HG02610 (cell line): Measurements from ENCODE around the gene REV1.
"Not testable (repeated sequence)": the region's sequence is repeated elsewhere in the genome, so short reads cannot be mapped to it uniquely, and the experiment has no call there.

Experiments
- ATAC-seq: cut with Tn5 transposase; IDR thresholded peaks from one replicate; pipeline ENCODE4 v1.9.1; 2021; ENCODE audit warnings: mild to moderate bottlenecking, moderate library complexity; ENCODE audit not compliant: unreplicated experiment

REV1 gene

DNA sequence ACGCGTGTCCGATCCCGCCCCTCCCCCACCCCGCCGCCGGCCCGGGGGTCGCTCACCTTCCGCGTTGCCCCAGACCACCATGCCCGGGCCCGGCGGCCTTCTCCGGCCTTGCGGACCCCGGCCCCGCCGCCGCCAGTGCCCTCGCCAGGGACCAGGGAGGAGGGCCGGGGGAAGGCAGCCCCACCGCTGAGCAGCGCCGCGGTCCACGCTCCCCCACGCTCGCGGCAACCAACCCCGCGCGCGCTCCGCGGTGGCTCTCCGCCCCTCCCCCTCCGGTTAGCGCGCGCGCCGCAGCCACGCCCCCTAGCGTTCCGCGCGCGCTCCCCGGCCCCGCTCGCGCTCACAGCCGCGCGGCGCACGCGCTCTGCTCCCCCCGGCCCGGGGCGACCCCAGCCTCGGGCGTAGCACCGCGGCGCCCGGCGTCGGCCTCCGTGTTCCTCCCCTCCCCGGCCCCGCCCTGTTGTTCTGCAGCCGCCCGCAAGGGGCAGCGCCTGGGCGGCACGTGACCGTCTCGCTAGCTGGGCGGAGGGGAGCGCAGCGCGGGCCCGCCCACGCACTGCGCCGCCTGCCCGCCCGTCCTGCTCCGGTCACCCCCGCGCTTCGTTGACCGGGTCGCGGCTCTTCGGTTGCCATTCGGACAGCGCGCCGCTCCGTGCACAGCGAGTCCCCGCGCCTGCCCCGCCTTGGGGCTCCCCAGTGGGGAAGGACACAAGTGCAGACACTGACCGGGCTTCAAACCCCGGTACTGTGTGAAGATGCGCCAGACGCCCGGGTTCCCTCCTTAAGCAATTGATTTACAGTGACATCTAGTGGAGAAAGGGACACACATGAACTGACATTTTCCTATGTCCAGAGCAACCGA lies at the start of gene REV1:
Gene REV1 (minus strand): TSS at position 257 of the 862 bp plus-strand sequence. CDS start 25,042 bp downstream, outside the sequence.
- peak; percentile 80 for ATAC-seq

DNA sequence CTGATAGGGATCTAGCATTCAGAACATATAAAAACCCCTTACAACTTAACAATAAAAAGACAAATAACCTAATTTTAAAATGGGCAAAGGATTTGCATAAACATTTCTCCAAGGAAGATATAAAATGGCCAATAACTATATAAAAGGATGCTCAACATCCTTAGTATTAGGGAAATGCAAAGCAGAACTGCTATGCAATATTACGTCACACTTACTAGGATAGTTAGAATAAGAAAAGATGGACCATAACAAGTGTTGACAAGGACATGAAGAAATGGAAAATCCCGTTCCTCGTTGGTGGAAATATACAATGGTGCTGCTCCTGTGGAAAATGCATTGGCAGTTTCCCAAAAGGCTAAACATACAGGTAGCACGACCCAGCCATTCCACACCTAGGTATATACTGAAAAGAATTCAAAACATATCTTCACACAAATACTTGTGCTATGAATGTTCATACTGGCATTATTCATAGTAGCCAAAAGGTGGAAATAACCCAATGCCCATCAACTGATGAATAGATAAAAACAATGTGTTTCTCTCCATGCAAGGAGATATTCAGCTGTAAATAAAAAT lies 48.2 kb upstream of the REV1 start:
- no peak for ATAC-seq

- no peak for ATAC-seq
Observed at GRCh38 chr2:99524056-99524455, 34.2 kb upstream of the REV1 start.

DNA sequence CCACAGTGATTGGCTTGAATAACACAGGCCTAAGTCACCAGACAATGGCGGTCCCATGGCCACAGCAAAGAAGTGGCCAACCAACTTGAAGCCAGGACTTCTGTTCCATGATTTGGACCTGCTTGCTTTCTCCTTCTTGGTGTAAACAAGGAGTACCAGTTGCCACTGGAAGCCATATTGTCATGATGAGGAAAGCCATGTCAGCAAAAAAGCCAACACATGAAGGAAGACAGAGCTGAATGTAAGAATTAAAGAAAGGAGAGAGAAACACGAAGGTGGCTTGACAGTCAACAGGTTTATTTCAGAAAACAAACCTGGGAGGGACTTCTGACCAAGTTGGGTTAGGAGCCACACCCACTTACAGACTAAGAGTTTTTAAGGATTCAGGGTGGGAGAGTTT lies 32.3 kb upstream of the REV1 start:
- ATAC-seq: no peak

- ATAC-seq: no peak
Observed at GRCh38 chr2:99520813-99521212, 31.0 kb upstream of the REV1 start.

DNA sequence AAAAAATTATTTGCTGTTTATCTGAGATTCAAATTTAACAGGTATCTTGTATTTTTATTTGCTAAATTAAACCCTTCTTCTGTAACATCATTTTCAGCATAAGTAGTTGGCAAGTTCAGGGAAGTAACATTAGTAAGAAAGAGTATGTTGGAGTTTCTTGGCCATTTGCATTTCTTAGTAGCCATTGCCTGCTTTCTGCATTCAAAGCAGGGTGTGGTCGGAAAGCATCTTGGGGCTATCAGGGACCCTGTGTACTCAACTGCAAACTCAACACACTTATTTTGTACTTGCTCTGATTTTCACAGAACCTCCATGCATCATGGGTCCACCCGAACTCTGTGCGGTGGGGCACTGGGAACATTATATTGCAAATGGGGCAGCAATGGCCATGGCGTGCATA lies 30.4 kb upstream of the REV1 start:
- no peak for ATAC-seq

DNA sequence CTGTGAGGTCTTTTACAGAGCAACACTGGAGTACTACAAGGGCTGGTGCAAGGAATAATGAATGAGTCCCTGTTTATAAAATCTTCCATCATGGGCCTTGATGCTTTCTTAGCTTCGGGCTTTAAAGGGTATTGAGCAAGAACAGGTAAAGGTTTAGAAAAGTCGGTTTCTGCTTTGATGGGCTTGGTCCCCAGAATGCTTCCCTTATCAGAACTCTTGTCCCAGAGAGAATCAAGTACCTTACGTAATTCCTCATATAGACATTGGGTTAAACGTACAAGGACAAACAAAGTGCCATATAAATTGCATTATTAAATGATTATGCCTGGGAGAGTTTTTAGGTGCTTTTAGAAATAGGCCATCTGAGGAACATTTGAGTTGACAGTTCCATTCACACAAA lies 24.5 kb upstream of the REV1 start:
- ATAC-seq: no peak

GRCh38 chr2:99512181-99512591 lies 22.4 kb upstream of the REV1 start:
- ATAC-seq: no peak

- no peak for ATAC-seq
Observed at GRCh38 chr2:99509387-99509786, 19.6 kb upstream of the REV1 start.

- ATAC-seq: no peak
Observed at GRCh38 chr2:99507937-99508818, 18.4 kb upstream of the REV1 start.

- ATAC-seq: no peak
Observed at GRCh38 chr2:99504844-99505584, 15.2 kb upstream of the REV1 start.

DNA sequence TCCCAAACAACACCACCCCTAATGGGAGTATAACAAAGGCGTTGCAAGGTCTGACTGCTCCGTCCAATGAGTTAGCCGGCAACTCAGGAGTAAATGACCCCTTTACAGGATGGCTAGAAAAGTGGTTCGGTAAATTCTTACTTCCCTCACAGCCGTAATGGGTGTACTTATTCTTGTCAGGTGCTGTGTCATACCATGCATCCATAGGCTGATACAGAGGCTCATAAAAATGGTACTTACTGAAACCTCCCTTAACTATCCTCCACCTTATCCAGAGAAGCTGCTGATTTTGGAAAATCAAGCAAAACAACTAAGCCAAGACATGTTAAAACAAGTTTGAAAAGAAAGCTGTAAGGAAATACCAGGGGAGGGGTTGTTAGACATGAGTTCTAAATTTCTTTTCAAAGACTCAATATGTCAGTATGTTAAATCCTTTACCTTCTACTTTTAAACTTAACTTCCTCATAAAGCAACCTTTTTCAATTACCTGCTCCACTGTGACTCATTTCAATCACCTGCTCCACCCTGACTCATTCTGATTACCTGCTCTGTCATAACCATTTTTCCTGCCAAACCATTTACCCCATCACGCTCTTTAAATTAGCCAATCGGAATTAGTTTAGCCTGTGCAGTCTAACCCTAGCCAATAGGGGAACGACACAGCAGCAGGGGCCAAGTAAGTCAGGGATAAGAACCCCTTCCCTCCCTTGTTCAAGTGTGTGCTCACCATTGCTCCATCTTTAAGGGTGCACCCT lies 14.0 kb upstream of the REV1 start:
- ATAC-seq: not testable (repeated sequence)

- ATAC-seq: no peak
Observed at GRCh38 chr2:99496021-99496420, 6.2 kb upstream of the REV1 start.

DNA sequence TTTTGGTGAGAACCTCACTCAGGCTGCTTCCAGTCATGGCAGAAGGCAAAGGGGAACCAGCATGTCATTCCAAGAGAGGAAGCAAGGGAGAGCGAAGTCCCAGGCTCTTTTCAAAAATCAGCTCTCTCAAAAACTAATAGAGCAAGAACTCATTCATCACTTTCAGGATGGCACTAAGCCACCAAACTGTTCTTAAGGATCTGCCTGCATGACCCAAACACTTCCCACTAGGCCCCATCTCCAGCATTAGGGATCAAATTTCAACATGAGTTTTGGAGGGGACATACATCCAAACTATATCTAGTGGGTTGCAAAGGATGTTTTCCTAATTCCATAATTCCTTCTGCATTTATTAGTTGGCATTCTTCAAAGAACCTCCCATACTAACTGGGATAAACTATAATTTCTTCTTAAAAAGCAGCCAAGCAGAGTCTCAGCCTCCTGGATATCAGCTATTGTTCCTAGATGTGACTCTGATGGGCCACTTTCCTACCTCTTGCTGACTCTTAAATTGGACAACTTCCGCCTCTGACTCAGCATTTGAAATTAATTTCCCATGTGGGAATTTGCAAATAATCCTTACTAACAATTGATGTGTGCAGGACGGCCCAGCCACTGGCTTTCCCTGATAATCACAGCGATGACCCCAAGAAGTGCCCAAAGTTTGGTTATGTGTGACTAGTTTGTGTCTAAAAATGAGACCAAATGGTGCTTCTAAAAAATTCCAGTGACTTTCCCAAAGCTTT lies 5.5 kb upstream of the REV1 start:
- ATAC-seq: no peak

DNA sequence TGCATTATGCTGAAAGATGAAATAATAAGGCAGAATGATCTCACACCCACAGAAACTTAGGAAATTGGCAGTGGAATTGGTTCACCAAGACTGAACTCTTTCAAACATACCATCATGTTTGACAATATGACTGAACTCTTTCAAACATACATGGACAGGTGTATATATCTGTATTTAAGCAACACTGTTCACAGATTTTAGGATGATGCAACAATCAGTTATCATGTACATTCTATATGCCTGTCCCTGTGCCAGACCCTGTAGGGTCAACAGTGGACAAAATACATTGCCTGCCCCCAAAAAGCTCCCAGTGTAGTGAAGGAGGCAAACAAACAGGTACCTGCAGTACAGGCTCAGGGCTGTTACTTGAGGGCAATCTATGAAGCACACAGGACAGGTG lies 2.9 kb upstream of the REV1 start:
- no peak for ATAC-seq

DNA sequence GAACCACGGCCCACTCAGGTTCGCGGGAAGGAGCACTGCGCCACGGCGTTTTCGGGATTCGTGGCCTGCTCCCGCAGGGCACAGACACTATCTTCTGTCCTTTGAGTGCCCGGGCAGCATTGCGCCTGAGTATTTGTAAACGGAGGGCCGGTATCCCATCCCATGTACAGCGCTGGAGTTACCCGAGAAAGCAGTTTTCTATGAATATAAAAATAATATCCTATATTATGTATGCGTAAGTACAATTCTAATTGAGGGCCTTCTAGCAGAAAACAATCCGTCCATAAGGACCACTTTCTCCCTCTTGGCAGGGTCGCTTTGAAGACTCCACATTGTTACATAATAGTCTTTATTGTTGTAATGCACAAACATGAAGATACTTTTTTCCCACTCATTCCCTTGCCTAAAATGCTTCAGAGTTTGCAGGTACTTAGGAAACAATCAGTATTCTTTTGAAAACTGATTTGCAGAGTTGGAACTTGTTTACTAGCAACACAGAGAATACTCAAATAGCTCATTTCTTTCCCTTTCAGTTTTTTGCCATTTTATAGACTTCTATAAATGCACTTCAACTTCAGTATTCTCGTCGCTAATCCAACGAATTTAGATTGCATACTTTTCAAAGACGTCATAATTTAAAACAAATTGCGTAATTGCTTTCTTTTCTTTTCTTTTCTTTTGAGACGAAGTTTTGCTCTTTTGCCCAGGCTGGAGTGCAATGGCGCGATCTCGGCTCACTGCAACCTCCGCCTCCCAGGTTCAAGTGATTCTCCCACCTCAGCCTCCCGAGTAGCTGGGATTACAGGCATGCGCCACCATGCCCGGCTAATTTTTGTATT lies 1.0 kb upstream of the REV1 start:
- ATAC-seq: no peak

GRCh38 chr2:99489063-99489760 lies 605 bp downstream of the REV1 start:
- peak; percentile 34 for ATAC-seq

GRCh38 chr2:99488539-99489062 lies 1.2 kb downstream of the REV1 start:
- no peak for ATAC-seq
